GM19324 (cell line): ENCODE results near the gene JARID2.

Experiments
- ATAC-seq: cut with Tn5 transposase; IDR thresholded peaks from one replicate; pipeline ENCODE4 v1.9.1; 2021; ENCODE audit warnings: mild to moderate bottlenecking, moderate library complexity; ENCODE audit not compliant: unreplicated experiment, low FRiP score

The JARID2 gene

DNA sequence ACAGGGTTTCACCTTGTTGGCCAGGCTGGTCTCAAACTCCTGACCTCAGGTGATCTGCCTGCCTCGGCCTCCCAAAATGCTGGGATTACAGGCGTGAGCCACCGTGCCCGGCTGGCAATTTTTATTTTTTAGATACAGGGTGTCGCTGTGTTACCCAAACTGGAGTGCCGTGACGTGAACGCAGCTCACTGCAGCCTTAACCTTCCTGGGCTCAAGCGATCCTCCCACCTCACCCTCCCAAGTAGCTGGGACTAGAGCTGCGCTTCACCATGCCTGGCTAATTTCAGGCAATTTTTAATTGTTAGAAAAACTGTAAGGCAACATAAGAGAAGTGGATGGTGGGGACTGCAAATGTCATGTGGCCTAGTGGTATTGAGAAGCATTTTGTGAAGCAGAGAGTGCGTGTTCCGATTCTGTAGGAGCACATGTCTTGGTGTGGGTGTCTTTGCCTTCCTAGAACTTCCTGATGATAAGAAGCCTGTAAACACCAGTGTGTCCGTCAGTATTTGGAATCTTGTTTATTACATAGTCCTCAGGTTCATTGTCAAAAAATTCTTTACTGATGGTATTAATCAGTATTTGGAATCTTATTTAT lies 18.0 kb downstream of the JARID2 start:
- no peak for ATAC-seq

GRCh38 chr6:15264412-15264811 lies 18.5 kb downstream of the JARID2 start:
- no peak for ATAC-seq

GRCh38 chr6:15264902-15265761 lies 19.3 kb downstream of the JARID2 start:
- ATAC-seq: no peak

DNA sequence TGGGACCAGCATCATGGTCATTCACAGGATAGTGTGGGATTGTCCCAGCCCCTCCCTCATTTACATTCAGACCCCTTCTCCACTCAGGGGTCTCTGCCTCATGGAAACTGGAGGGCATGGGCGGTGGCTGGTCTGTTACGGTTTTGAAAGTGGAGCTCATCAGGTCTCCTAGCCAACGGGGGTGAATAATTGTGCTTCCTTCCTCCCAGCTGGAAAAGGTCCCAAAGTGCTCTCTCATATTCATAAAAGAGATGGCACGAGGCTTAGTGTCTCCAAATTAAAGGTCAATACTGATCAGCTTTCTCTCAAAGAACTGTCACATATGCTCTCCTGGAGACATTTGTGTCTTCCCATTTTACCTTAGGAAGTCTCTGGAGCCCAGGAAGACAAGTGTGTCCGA lies 19.9 kb downstream of the JARID2 start:
- no peak for ATAC-seq

GRCh38 chr6:15266423-15266996 lies 20.6 kb downstream of the JARID2 start:
- no peak for ATAC-seq

- no peak for ATAC-seq
These were observed 21.4 kb downstream of the JARID2 start for GRCh38 chr6:15267221-15267620.

- ATAC-seq: no peak
These were observed 22.5 kb downstream of the JARID2 start for GRCh38 chr6:15268137-15268908.

- no peak for ATAC-seq
These were observed 23.1 kb downstream of the JARID2 start for GRCh38 chr6:15269011-15269410.

DNA sequence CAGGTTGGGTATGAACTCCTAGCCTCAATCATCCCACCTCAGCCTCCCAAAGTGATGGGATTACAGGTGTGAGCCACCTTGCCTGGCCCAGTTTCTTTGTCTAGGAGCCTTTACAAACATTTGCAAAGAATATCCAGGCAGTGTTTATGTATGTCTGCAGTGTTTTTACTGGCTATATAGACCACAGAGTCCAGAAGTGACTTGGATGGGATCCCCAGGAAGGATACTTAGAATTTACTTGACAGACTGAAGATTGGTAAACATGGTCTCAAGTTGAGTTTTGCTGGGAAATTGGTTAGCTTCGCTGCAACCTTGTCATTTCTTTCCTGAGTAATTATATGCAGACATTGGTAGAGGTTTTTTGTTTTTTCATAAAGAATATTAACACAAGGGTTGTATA lies 23.8 kb downstream of the JARID2 start:
- ATAC-seq: no peak

DNA sequence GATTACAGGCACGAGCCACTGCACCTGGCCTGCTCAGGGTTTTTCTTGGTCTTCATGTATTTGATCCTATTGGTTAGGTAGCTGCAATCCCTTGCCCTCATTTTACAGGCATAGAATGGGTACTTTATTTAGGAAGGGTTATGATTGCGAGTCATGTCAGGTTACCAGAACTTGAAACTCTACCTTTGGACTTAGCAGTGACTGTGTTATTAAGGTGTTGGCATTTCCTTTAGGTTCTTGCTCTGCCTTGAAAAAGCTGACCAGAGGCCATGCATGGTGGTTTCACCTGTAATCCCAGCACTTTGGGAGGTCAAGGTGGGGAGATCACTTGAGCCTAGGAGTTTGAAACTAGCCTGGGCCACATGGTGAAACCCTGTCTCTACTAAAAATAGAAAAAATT lies 24.5 kb downstream of the JARID2 start:
- no peak for ATAC-seq

DNA sequence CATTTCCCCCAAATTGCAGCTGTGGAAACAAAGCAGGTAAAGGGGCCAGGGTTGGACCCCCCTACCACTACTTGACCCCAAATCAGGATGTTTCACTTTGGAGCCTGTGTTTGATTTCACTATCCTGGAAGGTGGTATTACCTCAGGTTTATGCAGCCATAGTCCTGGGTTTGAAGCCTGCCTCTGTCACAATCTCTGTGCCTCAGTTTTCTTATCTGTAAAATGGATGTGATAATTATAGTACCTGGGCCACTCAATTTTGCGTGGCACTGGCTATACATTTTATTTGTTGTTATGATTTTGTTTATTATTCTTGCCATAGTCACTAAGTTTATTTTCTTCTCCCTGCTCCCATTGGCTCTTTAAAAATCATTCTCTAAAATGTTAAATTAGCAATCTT lies 26.7 kb downstream of the JARID2 start:
- no peak for ATAC-seq

DNA sequence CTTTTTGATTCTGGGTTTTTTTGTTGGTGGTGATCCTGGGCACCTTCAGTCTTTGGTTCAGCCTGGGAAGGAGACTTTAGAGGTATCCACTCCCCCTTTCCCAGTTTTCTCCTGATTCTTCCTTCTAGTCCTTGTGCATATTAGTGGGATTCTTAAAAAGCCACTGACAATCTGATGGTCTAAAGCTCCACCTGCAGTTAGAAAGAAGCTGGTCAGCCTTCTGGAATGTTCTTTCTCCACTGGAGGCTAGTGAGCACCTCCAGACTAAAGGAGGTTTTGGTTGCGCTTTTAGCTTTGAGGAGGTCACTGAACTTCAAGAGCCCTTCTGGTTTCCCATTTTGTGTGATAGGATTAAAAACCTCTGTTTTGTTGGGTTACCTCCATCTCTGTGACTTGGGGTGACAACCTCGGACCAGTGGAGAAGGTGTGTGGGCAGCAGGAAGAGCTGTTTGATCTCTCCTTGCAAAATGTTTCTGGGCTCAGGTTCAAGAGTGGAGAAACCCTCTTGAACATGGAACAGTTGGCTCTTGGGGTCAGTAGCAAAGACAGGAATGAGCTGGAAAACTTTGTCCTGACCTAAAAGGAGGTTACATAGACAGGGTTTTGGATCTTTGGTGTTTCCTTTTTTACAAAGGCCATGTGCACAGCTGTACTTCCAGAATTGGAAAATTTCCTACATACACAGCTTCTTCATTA lies 29.0 kb downstream of the JARID2 start:
- ATAC-seq: no peak

DNA sequence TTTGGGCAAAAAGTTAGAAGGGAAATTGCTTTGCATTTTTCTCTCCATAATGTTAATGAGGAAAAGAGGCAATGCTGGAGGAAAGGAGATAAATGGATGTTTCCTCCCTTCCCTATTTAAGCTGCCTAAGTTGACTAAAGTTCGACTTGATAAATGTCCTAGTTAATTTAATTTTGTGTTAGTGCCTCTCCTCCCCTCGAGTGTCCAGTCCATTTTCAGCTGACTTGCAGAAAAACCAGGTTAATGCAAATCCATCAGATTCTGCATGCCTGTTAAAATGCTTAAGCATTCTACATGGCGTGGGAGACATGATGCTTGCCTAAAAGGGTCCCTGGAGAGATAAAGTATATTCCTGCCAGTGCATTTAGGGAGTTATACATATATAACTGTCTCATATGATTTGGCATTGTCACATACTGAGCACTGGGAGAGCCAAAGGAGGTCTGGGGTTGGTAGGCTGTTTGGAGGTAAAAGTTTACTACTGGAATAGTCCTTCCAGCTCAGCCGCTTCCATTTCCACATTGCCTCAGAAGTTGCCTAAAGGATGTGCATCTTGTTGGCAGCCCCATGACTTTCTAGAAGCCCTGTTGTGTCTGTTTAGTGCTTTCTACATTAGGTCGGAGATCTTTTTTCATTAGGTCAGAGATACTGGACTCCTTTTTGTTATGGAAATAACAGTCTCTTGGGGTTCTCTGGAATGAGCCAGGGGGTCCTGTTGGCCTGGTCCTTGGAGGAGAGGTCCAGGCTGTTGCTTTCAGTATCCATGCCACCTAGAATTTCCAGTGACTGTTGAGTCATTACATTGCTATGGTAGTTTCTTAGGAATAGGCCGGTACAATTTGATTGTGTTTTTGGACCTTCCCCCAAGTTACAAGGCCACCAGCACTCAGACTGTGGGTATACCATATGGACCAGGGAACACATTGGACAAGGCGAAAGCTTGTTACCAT lies 30.4 kb downstream of the JARID2 start:
- ATAC-seq: no peak

GRCh38 chr6:15279047-15279661 lies 33.3 kb downstream of the JARID2 start:
- ATAC-seq: no peak

DNA sequence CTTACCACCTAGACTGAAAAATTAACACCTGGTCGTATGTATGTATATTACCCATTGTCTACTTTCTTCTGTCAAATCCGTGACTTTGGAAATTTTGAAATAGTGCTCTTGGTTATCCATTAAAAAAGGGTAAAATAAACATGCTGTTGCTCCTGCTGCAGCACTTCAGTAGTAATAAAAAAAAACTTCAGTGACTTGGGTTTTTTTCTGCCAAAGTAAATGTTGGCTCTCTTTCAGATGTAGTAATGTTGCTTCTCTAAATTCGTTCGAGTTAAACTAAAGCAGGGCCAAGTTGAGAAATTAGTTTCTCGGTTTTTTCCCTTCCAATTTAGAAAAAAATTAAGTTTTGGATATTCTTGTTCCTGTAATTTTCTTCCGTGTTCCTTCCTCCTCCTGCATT lies 34.2 kb downstream of the JARID2 start:
- ATAC-seq: no peak

DNA sequence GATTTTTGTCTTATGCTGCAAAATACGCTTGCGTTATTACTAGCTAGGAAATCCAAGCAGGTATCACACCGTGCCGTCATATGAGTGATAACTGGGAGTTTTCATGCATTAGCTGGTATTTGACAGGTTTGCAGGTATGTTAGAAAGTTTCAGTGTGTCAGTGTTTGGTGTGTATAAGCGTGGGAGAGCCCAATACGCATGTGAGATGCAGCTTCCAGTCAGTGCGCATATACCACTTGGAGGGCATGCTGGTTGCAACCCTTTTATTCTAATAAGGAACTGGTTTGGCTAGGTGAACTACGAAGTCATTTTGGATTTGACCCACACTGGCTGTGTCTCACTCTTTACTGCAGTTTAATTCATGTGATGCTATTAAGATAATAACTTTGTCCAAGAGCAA lies 35.1 kb downstream of the JARID2 start:
- no peak for ATAC-seq

DNA sequence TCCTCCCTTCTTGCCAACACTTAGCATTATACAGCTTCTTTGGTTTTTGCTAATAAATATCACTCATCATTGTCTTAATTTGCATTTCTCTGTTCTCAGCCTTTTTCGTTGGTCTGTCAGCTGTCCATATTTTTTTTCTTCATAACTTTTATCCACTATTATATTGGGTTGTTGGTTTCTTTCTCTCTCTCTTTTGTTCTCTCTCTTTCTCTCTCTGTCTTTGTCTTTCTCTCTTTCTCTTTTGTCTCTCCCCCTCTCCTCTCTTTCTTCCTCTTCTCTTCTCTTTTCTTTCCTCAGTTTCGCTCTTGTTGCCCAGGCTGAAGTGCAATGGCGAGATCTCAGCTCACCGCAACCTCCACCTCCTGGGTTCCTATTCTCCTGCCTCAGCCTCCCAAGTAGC lies 36.5 kb downstream of the JARID2 start:
- no peak for ATAC-seq

GRCh38 chr6:15283986-15284361 lies 38.1 kb downstream of the JARID2 start:
- no peak for ATAC-seq

DNA sequence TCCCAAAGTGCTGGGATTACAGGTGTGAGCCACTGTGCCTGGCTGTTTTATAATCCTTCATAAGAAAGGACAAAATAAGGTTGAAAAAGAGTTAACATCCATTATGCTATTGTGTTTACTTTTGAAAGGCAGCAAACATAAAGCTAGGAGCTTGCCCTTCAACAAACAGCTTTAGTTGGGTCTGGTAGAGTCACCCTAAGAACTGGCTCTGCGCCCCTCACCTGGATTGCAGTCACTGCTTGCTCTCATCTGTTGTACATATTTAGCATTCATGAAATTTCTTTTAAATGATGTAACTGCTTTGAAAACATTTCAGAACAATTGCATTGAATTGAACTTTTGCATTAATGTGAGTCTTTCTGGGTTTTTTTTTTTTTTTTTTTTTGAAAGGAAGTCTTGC lies 38.9 kb downstream of the JARID2 start:
- ATAC-seq: no peak
